ENCODE data around the gene SIN3B.
"Not testable (repeated sequence)": the region's sequence is repeated elsewhere in the genome, so short reads cannot be mapped to it uniquely, and the experiment has no call there.

The SIN3B gene

GRCh38 chr19:16872728-16873127 lies 43.5 kb downstream of the SIN3B start:
- TF ChIP-seq EZH2phosphoT487 (conservative IDR thresholded peaks at IDR 0.05; ENCODE audit: low read length) = no peak
- TF ChIP-seq, protein P1, sequence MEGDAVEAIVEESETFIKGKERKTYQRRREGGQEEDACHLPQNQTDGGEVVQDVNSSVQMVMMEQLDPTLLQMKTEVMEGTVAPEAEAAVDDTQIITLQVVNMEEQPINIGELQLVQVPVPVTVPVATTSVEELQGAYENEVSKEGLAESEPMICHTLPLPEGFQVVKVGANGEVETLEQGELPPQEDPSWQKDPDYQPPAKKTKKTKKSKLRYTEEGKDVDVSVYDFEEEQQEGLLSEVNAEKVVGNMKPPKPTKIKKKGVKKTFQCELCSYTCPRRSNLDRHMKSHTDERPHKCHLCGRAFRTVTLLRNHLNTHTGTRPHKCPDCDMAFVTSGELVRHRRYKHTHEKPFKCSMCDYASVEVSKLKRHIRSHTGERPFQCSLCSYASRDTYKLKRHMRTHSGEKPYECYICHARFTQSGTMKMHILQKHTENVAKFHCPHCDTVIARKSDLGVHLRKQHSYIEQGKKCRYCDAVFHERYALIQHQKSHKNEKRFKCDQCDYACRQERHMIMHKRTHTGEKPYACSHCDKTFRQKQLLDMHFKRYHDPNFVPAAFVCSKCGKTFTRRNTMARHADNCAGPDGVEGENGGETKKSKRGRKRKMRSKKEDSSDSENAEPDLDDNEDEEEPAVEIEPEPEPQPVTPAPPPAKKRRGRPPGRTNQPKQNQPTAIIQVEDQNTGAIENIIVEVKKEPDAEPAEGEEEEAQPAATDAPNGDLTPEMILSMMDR (IDR thresholded peaks at IDR 0.05; ENCODE audit: insufficient read depth, low read length, poor library complexity, severe bottlenecking) = no peak
- Histone ChIP-seq H4K20me1 (ENCODE audit: low read depth, low read length) (no peaks in the 10 kb centered on the region), H3K9me3 (ENCODE audit: insufficient read depth, low read length) (no peaks in the 10 kb centered on the region), H3K27me3 (ENCODE audit: low read length) (no peaks in the 10 kb centered on the region), H2AFZ (ENCODE audit: low read depth, low read length, severe bottlenecking) (no peak overlapping the region), H3K9me2 (replicated peaks; ENCODE audit: insufficient read depth, low read length) (no peaks in the 10 kb centered on the region), H3K27ac (ENCODE audit: low read depth, low read length) (no peak overlapping the region), H3K9ac (ENCODE audit: low read length) (no peak overlapping the region), H3K36me3 (ENCODE audit: low read length) (no peaks in the 10 kb centered on the region), H3K4me3 (ENCODE audit: insufficient read depth, low read length, poor library complexity, severe bottlenecking) (no peak overlapping the region), H3K4me2 (ENCODE audit: low read depth, low read length, poor library complexity, severe bottlenecking) (no peak overlapping the region), H3K79me2 (ENCODE audit: insufficient read depth, low read length) (no peaks in the 10 kb centered on the region), H3F3A (ENCODE audit: insufficient read depth) (no peaks in the 10 kb centered on the region)

DNA sequence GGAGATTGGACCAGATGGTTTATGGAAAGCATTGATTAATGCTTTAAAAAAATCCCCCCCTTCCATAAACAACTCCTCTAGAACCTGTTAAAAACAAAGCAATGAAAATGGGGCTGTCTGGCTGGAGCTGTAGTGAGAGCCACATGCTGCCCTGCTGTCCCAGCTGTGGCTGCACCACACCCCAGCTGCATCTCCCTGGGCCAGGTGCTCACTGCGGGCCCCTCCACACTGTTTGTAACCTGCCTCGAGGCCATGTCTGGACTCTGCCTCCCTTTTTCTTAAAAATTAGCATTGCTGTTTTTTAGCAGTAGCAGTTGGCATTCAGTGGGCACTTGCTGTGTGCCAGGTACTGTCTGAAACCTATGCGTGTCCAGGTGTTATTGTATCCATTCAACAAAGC lies 44.4 kb downstream of the SIN3B start:
- Histone ChIP-seq H2AFZ (ENCODE audit: low read depth, low read length, severe bottlenecking) (no peak overlapping the region), H3K9me2 (replicated peaks; ENCODE audit: insufficient read depth, low read length) (no peaks in the 10 kb centered on the region), H3K79me2 (ENCODE audit: insufficient read depth, low read length) (no peaks in the 10 kb centered on the region), H3K9ac (ENCODE audit: low read length) (no peak overlapping the region), H3K27ac (ENCODE audit: low read depth, low read length) (no peak overlapping the region), H3K4me3 (ENCODE audit: insufficient read depth, low read length, poor library complexity, severe bottlenecking) (no peak overlapping the region), H4K20me1 (ENCODE audit: low read depth, low read length) (no peaks in the 10 kb centered on the region), H3F3A (ENCODE audit: insufficient read depth) (no peaks in the 10 kb centered on the region), H3K4me2 (ENCODE audit: low read depth, low read length, poor library complexity, severe bottlenecking) (no peak overlapping the region), H3K27me3 (ENCODE audit: low read length) (no peaks in the 10 kb centered on the region), H3K9me3 (ENCODE audit: insufficient read depth, low read length) (no peaks in the 10 kb centered on the region), H3K36me3 (ENCODE audit: low read length) (no peaks in the 10 kb centered on the region)
- TF ChIP-seq, protein P1 (IDR thresholded peaks at IDR 0.05; ENCODE audit: insufficient read depth, low read length, poor library complexity, severe bottlenecking) = no peak
- no peak for TF ChIP-seq EZH2phosphoT487 (conservative IDR thresholded peaks at IDR 0.05; ENCODE audit: low read length)

GRCh38 chr19:16874250-16874977 lies 45.2 kb downstream of the SIN3B start:
- no peaks in the 10 kb centered on the region for H4K20me1 ChIP-seq (ENCODE audit: low read depth, low read length)
- no peaks in the 10 kb centered on the region for H3K79me2 ChIP-seq (ENCODE audit: insufficient read depth, low read length)
- TF ChIP-seq, protein P1 (IDR thresholded peaks at IDR 0.05; ENCODE audit: insufficient read depth, low read length, poor library complexity, severe bottlenecking) = no peak
- TF ChIP-seq EZH2phosphoT487 (conservative IDR thresholded peaks at IDR 0.05; ENCODE audit: low read length) = no peak
- no peak overlapping the region for H3K27ac ChIP-seq (ENCODE audit: low read depth, low read length)
- no peaks in the 10 kb centered on the region for H3K9me3 ChIP-seq (ENCODE audit: insufficient read depth, low read length)
- H3K4me3 ChIP-seq (ENCODE audit: insufficient read depth, low read length, poor library complexity, severe bottlenecking) = no peak overlapping the region
- no peaks in the 10 kb centered on the region for H3K9me2 ChIP-seq (replicated peaks; ENCODE audit: insufficient read depth, low read length)
- H3K36me3 ChIP-seq (ENCODE audit: low read length) = no peaks in the 10 kb centered on the region
- H3K27me3 ChIP-seq (ENCODE audit: low read length) = no peaks in the 10 kb centered on the region
- no peak overlapping the region for H2AFZ ChIP-seq (ENCODE audit: low read depth, low read length, severe bottlenecking)
- H3F3A ChIP-seq (ENCODE audit: insufficient read depth) = no peaks in the 10 kb centered on the region
- no peak overlapping the region for H3K4me2 ChIP-seq (ENCODE audit: low read depth, low read length, poor library complexity, severe bottlenecking)
- H3K9ac ChIP-seq (ENCODE audit: low read length) = no peak overlapping the region

DNA sequence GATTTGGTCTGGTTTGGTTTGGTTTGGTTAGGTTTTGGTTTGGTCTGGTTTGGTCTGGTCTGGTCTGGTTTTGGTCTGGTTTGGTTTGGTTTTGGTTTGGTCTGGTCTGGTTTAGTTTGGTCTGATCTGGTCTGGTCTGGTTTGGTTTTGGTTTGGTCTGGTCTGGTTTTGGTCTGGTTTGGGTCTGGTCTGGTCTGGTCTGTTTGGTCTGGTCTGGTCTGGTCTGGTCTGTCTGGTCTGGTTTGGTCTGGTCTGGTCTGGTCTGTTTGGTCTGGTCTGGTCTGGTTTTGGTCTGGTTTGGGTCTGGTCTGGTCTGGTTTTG lies 45.7 kb downstream of the SIN3B start:
- not testable (repeated sequence) for H3K36me3 ChIP-seq (ENCODE audit: low read length); H3K79me2 ChIP-seq (ENCODE audit: insufficient read depth, low read length); H3F3A ChIP-seq (ENCODE audit: insufficient read depth); H3K27ac ChIP-seq (ENCODE audit: low read depth, low read length); H3K9me2 ChIP-seq (replicated peaks; ENCODE audit: insufficient read depth, low read length); H3K4me3 ChIP-seq (ENCODE audit: insufficient read depth, low read length, poor library complexity, severe bottlenecking); H3K9ac ChIP-seq (ENCODE audit: low read length); H4K20me1 ChIP-seq (ENCODE audit: low read depth, low read length); H2AFZ ChIP-seq (ENCODE audit: low read depth, low read length, severe bottlenecking); H3K4me2 ChIP-seq (ENCODE audit: low read depth, low read length, poor library complexity, severe bottlenecking); H3K9me3 ChIP-seq (ENCODE audit: insufficient read depth, low read length); H3K27me3 ChIP-seq (ENCODE audit: low read length)

All from SU-DHL-6 (cell line).